Measurements from ENCODE around the gene CNPY4. TPM values are rescaled to one million over a fixed set of nuclear protein-coding genes. Genes with fewer than 3 reads are reported as not detected.

The CNPY4 gene
- total RNA-seq, 4 donors from 2014 or later: 0.87 to 5.3 (median 3.1) TPM

GRCh38 chr7:100095289-100095688 lies 24.1 kb upstream of the CNPY4 start:
- 81 to 86% methylated on average over 8 to 9 of the region's 9 CpGs for WGBS, 2 donors
- Histone ChIP-seq H3K36me3 (peaks cover 39 to 93% (median 76%) of the 10 kb centered on the region in 3 donors), H3K9me3 (no peaks in the 10 kb centered on the region), H3K27ac (no peak overlapping the region), H3K4me3 (no peak overlapping the region), H3K4me1 (peaks cover 7 to 48% (median 8%) of the 10 kb centered on the region in 3 donors), H3K27me3 (no peaks in the 10 kb centered on the region)
- DNase-seq: no peak
- TF ChIP-seq CTCF (IDR thresholded peaks at IDR 0.05) (no peak), POLR2A (IDR thresholded peaks at IDR 0.05) (no peak)
- intact Hi-C loops (cut with DNase I): no loop called here

GRCh38 chr7:100095704-100096103 lies 23.7 kb upstream of the CNPY4 start:
- H3K27me3 ChIP-seq: no peaks in the 10 kb centered on the region
- TF ChIP-seq CTCF (IDR thresholded peaks at IDR 0.05) (no peak), POLR2A (IDR thresholded peaks at IDR 0.05) (no peak)
- intact Hi-C loops (cut with DNase I): no loop called here
- H3K4me3 ChIP-seq: no peak overlapping the region
- DNase-seq: no peak
- no peaks in the 10 kb centered on the region for H3K9me3 ChIP-seq
- no peak overlapping the region for H3K27ac ChIP-seq
- 82 to 84% methylated on average over 3 to 6 of the region's 17 CpGs for WGBS, 2 donors
- H3K36me3 ChIP-seq: peaks cover 39 to 89% (median 72%) of the 10 kb centered on the region in 3 donors
- peaks cover 7 to 44% (median 8%) of the 10 kb centered on the region in 3 donors for H3K4me1 ChIP-seq

GRCh38 chr7:100098913-100099312 lies 20.5 kb upstream of the CNPY4 start:
- Histone ChIP-seq H3K27ac (peak overlapping the region in 1 of 4 donors; percentile 99), H3K27me3 (no peaks in the 10 kb centered on the region), H3K4me1 (peaks cover 12 to 44% (median 12%) of the 10 kb centered on the region in 3 donors), H3K9me3 (no peaks in the 10 kb centered on the region), H3K4me3 (no peak overlapping the region), H3K36me3 (peaks cover 27 to 67% (median 50%) of the 10 kb centered on the region in 3 donors)
- WGBS, 2 donors: 82 to 86% methylated on average over 6 to 7 of the region's 10 CpGs
- TF ChIP-seq POLR2A (IDR thresholded peaks at IDR 0.05): no peak
- no peak for TF ChIP-seq CTCF (IDR thresholded peaks at IDR 0.05)
- intact Hi-C loops (cut with DNase I): no loop called here
- DNase-seq: no peak

- H3K27ac ChIP-seq: peak overlapping the region; percentile 91 to 99 (median 98)
- no peaks in the 10 kb centered on the region for H3K27me3 ChIP-seq
- intact Hi-C loops (cut with DNase I): no loop called here
- peak overlapping the region; percentile 51 to 94 (median 76) for H3K4me3 ChIP-seq
- H3K36me3 ChIP-seq: peaks cover 23 to 67% (median 50%) of the 10 kb centered on the region in 3 donors
- H3K9me3 ChIP-seq: no peaks in the 10 kb centered on the region
- 51 to 65% methylated on average over 12 of the region's 12 CpGs for WGBS, 2 donors
- no peak for TF ChIP-seq CTCF (IDR thresholded peaks at IDR 0.05)
- no peak for TF ChIP-seq POLR2A (IDR thresholded peaks at IDR 0.05)
- peaks cover 12 to 40% (median 12%) of the 10 kb centered on the region in 3 donors for H3K4me1 ChIP-seq
- DNase-seq: no peak
Observed at GRCh38 chr7:100099452-100099851, 20.0 kb upstream of the CNPY4 start.

- peak; percentile 47 for DNase-seq
- Histone ChIP-seq H3K36me3 (peaks cover 26 to 67% (median 50%) of the 10 kb centered on the region in 3 donors), H3K4me3 (peak overlapping the region; percentile 51 to 94 (median 76)), H3K27me3 (no peaks in the 10 kb centered on the region), H3K9me3 (no peaks in the 10 kb centered on the region), H3K27ac (peak overlapping the region; percentile 91 to 99 (median 98)), H3K4me1 (peaks cover 12 to 40% (median 12%) of the 10 kb centered on the region in 3 donors)
- intact Hi-C loops (cut with DNase I): no loop called here
- TF ChIP-seq CTCF (IDR thresholded peaks at IDR 0.05) (peak in 1 of 6 experiments; percentile 12), POLR2A (IDR thresholded peaks at IDR 0.05) (peak in 1 of 4 donors; percentile 53)
- 0 to 2% methylated on average over 6 to 7 of the region's 61 CpGs for WGBS, 2 donors
Observed at GRCh38 chr7:100100420-100101015, 18.9 kb upstream of the CNPY4 start.

Measured in esophagus squamous epithelium (tissue), 5 donors.